ENCODE data around the gene NPBWR2. TPM values are rescaled to one million over a fixed set of nuclear protein-coding genes. Genes with fewer than 3 reads are reported as not detected.

Gene NPBWR2
- total and polyA plus RNA-seq, 2 experiments from 2014 or later = not detected

DNA sequence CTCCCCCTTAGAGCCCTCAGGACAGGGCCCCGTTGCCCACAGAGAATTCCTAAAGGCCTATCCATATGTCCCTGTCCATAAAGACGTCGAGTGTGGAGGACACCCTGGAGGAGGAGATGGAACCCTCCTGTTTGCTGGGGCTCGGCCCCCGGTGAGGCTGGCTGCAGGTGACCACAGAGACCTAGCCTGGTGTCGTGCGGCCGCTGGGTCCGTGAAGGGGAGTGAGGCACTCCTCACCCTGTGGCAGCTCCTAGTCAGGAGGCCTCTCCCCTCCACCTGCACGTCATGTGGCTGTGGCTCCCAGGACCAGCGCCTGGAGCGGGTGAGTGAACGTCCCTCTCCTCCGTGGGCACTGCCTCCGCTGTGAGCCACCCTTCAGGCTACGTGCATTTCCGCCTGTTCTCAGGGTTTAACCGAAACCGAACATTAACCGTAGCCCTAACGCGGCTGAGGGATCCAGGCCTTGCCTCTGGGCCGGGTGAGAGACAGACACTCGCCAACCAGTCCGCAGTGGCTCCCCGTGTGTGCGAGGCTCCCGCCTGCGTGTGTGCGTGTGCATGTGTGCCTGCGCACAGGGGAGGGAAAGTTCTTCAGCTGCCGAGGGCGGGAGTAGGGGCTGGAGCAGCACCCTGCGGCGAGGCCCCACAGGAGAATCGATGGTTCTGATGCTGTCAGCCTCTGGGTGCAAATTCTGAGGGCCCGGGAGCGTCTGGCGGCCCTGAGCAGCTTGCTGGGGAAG is 50.3 kb downstream of the NPBWR2 start:
- ATAC-seq (peak; percentile 21), DNase-seq (ENCODE audit: low spot score) (peak; percentile 41)
- Mint-ChIP-seq H3K4me3 (no peak overlapping the region), H3K27ac (no peak overlapping the region), H3K9me3 (no peaks in the 10 kb centered on the region), H3K27me3 (ENCODE audit: insufficient read depth, low read depth, poor library complexity) (peaks cover 19% of the 10 kb centered on the region), H3K36me3 (ENCODE audit: low read depth) (no peaks in the 10 kb centered on the region), H3K4me1 (peaks cover 34% of the 10 kb centered on the region)
- Histone ChIP-seq H3K4me2 (peak overlapping the region; percentile 70), H3K4me1 (ENCODE audit: insufficient read depth) (peaks cover 7% of the 10 kb centered on the region; the same call in 1 of the 2 replicates), H4K20me1 (replicated peaks; ENCODE audit: insufficient read depth) (no peaks in the 10 kb centered on the region), H3K36me3 (ENCODE audit: insufficient read depth) (no peaks in the 10 kb centered on the region), H2AFZ (peak overlapping the region; percentile 90), H3K9me2 (ENCODE audit: insufficient read depth) (no peaks in the 10 kb centered on the region), H3K27me3 (ENCODE audit: insufficient read depth) (no peaks in the 10 kb centered on the region), H3F3A (replicated peaks; ENCODE audit: low read depth) (peaks cover 2% of the 10 kb centered on the region; the same call in 1 of the 2 replicates), H3K79me2 (replicated peaks; ENCODE audit: insufficient read depth) (no peaks in the 10 kb centered on the region), H3K27ac (ENCODE audit: low read depth) (no peak overlapping the region), H3K4me3 (peak overlapping the region; percentile 35; the same call in 1 of the 2 replicates)
- TF ChIP-seq, protein P1, sequence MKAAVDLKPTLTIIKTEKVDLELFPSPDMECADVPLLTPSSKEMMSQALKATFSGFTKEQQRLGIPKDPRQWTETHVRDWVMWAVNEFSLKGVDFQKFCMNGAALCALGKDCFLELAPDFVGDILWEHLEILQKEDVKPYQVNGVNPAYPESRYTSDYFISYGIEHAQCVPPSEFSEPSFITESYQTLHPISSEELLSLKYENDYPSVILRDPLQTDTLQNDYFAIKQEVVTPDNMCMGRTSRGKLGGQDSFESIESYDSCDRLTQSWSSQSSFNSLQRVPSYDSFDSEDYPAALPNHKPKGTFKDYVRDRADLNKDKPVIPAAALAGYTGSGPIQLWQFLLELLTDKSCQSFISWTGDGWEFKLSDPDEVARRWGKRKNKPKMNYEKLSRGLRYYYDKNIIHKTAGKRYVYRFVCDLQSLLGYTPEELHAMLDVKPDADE (IDR thresholded peaks at IDR 0.05) = no peak
- TF ChIP-seq, protein P2, sequence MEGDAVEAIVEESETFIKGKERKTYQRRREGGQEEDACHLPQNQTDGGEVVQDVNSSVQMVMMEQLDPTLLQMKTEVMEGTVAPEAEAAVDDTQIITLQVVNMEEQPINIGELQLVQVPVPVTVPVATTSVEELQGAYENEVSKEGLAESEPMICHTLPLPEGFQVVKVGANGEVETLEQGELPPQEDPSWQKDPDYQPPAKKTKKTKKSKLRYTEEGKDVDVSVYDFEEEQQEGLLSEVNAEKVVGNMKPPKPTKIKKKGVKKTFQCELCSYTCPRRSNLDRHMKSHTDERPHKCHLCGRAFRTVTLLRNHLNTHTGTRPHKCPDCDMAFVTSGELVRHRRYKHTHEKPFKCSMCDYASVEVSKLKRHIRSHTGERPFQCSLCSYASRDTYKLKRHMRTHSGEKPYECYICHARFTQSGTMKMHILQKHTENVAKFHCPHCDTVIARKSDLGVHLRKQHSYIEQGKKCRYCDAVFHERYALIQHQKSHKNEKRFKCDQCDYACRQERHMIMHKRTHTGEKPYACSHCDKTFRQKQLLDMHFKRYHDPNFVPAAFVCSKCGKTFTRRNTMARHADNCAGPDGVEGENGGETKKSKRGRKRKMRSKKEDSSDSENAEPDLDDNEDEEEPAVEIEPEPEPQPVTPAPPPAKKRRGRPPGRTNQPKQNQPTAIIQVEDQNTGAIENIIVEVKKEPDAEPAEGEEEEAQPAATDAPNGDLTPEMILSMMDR (conservative IDR thresholded peaks at IDR 0.05; ENCODE audit: low read depth in 2 of 2) = no peak
- TF ChIP-seq EZH2 (IDR thresholded peaks at IDR 0.05; ENCODE audit: low read depth, unreplicated experiment) (no peak), EZH2phosphoT487 (IDR thresholded peaks at IDR 0.05; ENCODE audit: unreplicated experiment) (no peak), ZNF114 (CRISPR knock-in tag; IDR thresholded peaks at IDR 0.05) (no peak), ZNF331 (CRISPR knock-in tag; IDR thresholded peaks at IDR 0.05; ENCODE audit: low read depth) (no peak), NANOG (IDR thresholded peaks at IDR 0.05; ENCODE audit: borderline replicate concordance) (no peak), JUNB (IDR thresholded peaks at IDR 0.05; ENCODE audit: unreplicated experiment) (no peak), POLR2AphosphoS5 (IDR thresholded peaks at IDR 0.05; ENCODE audit: low read depth) (no peak), CREB1 (CRISPR knock-in tag; IDR thresholded peaks at IDR 0.05; ENCODE audit: low read depth) (no peak), STAT1 (IDR thresholded peaks at IDR 0.05; ENCODE audit: unreplicated experiment) (no peak)
- TF ChIP-seq, protein P3, sequence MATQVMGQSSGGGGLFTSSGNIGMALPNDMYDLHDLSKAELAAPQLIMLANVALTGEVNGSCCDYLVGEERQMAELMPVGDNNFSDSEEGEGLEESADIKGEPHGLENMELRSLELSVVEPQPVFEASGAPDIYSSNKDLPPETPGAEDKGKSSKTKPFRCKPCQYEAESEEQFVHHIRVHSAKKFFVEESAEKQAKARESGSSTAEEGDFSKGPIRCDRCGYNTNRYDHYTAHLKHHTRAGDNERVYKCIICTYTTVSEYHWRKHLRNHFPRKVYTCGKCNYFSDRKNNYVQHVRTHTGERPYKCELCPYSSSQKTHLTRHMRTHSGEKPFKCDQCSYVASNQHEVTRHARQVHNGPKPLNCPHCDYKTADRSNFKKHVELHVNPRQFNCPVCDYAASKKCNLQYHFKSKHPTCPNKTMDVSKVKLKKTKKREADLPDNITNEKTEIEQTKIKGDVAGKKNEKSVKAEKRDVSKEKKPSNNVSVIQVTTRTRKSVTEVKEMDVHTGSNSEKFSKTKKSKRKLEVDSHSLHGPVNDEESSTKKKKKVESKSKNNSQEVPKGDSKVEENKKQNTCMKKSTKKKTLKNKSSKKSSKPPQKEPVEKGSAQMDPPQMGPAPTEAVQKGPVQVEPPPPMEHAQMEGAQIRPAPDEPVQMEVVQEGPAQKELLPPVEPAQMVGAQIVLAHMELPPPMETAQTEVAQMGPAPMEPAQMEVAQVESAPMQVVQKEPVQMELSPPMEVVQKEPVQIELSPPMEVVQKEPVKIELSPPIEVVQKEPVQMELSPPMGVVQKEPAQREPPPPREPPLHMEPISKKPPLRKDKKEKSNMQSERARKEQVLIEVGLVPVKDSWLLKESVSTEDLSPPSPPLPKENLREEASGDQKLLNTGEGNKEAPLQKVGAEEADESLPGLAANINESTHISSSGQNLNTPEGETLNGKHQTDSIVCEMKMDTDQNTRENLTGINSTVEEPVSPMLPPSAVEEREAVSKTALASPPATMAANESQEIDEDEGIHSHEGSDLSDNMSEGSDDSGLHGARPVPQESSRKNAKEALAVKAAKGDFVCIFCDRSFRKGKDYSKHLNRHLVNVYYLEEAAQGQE (IDR thresholded peaks at IDR 0.05; ENCODE audit: unreplicated experiment) = no peak
- TF ChIP-seq, protein P4, sequence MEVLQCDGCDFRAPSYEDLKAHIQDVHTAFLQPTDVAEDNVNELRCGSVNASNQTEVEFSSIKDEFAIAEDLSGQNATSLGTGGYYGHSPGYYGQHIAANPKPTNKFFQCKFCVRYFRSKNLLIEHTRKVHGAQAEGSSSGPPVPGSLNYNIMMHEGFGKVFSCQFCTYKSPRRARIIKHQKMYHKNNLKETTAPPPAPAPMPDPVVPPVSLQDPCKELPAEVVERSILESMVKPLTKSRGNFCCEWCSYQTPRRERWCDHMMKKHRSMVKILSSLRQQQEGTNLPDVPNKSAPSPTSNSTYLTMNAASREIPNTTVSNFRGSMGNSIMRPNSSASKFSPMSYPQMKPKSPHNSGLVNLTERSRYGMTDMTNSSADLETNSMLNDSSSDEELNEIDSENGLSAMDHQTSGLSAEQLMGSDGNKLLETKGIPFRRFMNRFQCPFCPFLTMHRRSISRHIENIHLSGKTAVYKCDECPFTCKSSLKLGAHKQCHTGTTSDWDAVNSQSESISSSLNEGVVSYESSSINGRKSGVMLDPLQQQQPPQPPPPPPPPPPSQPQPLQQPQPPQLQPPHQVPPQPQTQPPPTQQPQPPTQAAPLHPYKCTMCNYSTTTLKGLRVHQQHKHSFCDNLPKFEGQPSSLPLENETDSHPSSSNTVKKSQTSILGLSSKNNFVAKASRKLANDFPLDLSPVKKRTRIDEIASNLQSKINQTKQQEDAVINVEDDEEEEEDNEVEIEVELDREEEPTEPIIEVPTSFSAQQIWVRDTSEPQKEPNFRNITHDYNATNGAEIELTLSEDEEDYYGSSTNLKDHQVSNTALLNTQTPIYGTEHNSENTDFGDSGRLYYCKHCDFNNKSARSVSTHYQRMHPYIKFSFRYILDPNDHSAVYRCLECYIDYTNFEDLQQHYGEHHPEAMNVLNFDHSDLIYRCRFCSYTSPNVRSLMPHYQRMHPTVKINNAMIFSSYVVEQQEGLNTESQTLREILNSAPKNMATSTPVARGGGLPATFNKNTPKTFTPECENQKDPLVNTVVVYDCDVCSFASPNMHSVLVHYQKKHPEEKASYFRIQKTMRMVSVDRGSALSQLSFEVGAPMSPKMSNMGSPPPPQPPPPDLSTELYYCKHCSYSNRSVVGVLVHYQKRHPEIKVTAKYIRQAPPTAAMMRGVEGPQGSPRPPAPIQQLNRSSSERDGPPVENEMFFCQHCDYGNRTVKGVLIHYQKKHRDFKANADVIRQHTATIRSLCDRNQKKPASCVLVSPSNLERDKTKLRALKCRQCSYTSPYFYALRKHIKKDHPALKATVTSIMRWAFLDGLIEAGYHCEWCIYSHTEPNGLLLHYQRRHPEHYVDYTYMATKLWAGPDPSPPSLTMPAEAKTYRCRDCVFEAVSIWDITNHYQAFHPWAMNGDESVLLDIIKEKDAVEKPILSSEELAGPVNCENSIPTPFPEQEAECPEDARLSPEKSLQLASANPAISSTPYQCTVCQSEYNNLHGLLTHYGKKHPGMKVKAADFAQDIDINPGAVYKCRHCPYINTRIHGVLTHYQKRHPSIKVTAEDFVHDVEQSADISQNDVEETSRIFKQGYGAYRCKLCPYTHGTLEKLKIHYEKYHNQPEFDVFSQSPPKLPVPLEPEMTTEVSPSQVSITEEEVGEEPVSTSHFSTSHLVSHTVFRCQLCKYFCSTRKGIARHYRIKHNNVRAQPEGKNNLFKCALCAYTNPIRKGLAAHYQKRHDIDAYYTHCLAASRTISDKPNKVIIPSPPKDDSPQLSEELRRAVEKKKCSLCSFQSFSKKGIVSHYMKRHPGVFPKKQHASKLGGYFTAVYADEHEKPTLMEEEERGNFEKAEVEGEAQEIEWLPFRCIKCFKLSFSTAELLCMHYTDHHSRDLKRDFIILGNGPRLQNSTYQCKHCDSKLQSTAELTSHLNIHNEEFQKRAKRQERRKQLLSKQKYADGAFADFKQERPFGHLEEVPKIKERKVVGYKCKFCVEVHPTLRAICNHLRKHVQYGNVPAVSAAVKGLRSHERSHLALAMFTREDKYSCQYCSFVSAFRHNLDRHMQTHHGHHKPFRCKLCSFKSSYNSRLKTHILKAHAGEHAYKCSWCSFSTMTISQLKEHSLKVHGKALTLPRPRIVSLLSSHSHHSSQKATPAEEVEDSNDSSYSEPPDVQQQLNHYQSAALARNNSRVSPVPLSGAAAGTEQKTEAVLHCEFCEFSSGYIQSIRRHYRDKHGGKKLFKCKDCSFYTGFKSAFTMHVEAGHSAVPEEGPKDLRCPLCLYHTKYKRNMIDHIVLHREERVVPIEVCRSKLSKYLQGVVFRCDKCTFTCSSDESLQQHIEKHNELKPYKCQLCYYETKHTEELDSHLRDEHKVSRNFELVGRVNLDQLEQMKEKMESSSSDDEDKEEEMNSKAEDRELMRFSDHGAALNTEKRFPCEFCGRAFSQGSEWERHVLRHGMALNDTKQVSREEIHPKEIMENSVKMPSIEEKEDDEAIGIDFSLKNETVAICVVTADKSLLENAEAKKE (CRISPR knock-in tag; IDR thresholded peaks at IDR 0.05) = no peak

Data from GM23338 (cell line).